Heart right ventricle (tissue), 16 donors: ENCODE data around the gene C14orf132. TPM values are rescaled to one million over a fixed set of nuclear protein-coding genes. Genes with fewer than 3 reads are reported as not detected.

Experiments used
- ATAC-seq, 8 donors: fragments of 200-7000 bp; cut with Tn5 transposase; one replicate each; pipeline ENCODE4 v1.9.1; 2020; ENCODE audit warnings: mild to moderate bottlenecking in 8 of 8, moderate library complexity in 8 of 8, moderate number of reproducible peaks in 1 of 8
- DNase-seq, 2 donors: peaks; one replicate each; pipeline ENCODE4 v3.0.0-alpha.2; 2020
- H3K27ac ChIP-seq, 10 donors: fragments of 200-600 bp; sonication (generic) in 2 of 10; one replicate each; pipeline versions ENCODE4 v1.5.0 to v1.8.0; 2020 to 2022; ENCODE audit warnings: mild to moderate bottlenecking in 3 of 10
- H3K27me3 ChIP-seq, 7 donors: fragments of 200-600 bp; one replicate each; pipeline ENCODE4 v1.8.0; 2021 to 2022; ENCODE audit warnings: mild to moderate bottlenecking in 2 of 7
- H3K36me3 ChIP-seq, 9 donors: fragments of 200-600 bp; sonication (generic) in 1 of 9; one replicate each; pipeline versions ENCODE4 v1.5.0 to v1.8.0; 2020 to 2022; ENCODE audit warnings: mild to moderate bottlenecking in 2 of 9
- H3K4me1 ChIP-seq, 9 donors: fragments of 200-600 bp; sonication (generic) in 1 of 9; one replicate each; pipeline versions ENCODE4 v1.5.0 to v1.8.0; 2020 to 2022; ENCODE audit warnings: mild to moderate bottlenecking in 4 of 9
- H3K4me3 ChIP-seq, 10 donors: fragments of 200-600 bp; sonication (generic) in 2 of 10; one replicate each; pipeline versions ENCODE4 v1.5.0 to v1.8.0; 2020 to 2022; ENCODE audit warnings: mild to moderate bottlenecking in 7 of 10, moderate library complexity in 2 of 10
- H3K9me3 ChIP-seq, 11 donors: fragments of 200-600 bp in 10 of 11; sonication (generic) in 2 of 11; one replicate each; pipeline versions ENCODE4 v1.5.0 to v1.8.0; 2013 to 2022; ENCODE audit warnings: mild to moderate bottlenecking in 2 of 11, control low read depth in 1 of 11, moderate library complexity in 1 of 11
- WGBS, 2 donors: extraction: QIAGEN DNeasy Blood & Tissue Kit; methylation state at CpG; one replicate each; pipeline ENCODE4 v1.1.7; 2013; ENCODE audit warnings: inconsistent platforms in 1 of 2; 5-methylcytosine and 5-hydroxymethylcytosine counted together
- intact Hi-C, 10 donors: fragments of 100-400 bp; cut with DNase I; formaldehyde crosslinking; loops; one replicate each; pipeline versions ENCODE4 v1.11.1 to v1.14.2; 2022
- polyA plus RNA-seq, 2 donors: library from polyadenylated mRNA; stranded (reverse); fragments of 200-250 nt; gene quantifications; one replicate each; pipeline ENCODE4 v1.2.3, GENCODE V29; 2013
- total RNA-seq, 10 donors: library from RNA; stranded (reverse); fragmentation: NEBNext Ultra II Directional in 3 of 10; extraction: Animal tissue kit (Norgen Biotek cat#: 25700) in 3 of 10; gene quantifications; one replicate each; pipeline versions ENCODE4 v1.2.1 to v1.2.4, GENCODE V29; 2021 to 2023
- TF ChIP-seq, protein P1 (sequence below), 9 donors: fragments of 200-600 bp; sonication (generic) in 2 of 9; IDR thresholded peaks; one replicate each; pipeline versions ENCODE4 v1.5.0 to v1.8.0; 2021 to 2022; ENCODE audit warnings: antibody characterized with exemption in 9 of 9, mild to moderate bottlenecking in 5 of 9, moderate library complexity in 1 of 9
- donor health status: Arrhythmogenic right ventricular cardiomyopathy.
- donor health status: ischemic (EF 13 %, LVEDD 7.1; RV severe dilation, severe dysfunction).
- donor health status: healthy with polysubstance abuse.
- donor health status: DM: no; HTN: yes; CAD: no.
- donor health status: DM: no; HTN: no; CAD: no.
- donor health status: ischemic (EF 25% LVEDD 6.9; RV normal size, moderate dysfunction).
- donor health status: ischemic (EF 25% LVEDD 5.7; RV mildly dilated, moderate dysfunction).
- donor health status: healthy.
- donor health status: DM: yes; HTN: yes; CAD: no.
- donor health status: Ischemic cardiomyopathy.
- donor health status: ischemic (EF 35%, LVEDD 5.7; RV mildly dilated, moderate dysfunction).
- donor health status: nonischemic (EF 11% LVEDD 7.7; RV severe dilation, severe dysfunction).
- donor health status: DM: yes; HTN: yes; CAD: no.
- donor health status: PGD.
- donor health status: ischemic (EF 29% LVEDD 5.4; RV normal size, mild dysfunction).
- donor health status: nonischemic (EF 23%, LVEDD 6.1; RV moderate dilation, normal function).

C14orf132 gene
- total and polyA plus RNA-seq, 12 donors: 0.80 to 16.2 (median 2.5) TPM

DNA sequence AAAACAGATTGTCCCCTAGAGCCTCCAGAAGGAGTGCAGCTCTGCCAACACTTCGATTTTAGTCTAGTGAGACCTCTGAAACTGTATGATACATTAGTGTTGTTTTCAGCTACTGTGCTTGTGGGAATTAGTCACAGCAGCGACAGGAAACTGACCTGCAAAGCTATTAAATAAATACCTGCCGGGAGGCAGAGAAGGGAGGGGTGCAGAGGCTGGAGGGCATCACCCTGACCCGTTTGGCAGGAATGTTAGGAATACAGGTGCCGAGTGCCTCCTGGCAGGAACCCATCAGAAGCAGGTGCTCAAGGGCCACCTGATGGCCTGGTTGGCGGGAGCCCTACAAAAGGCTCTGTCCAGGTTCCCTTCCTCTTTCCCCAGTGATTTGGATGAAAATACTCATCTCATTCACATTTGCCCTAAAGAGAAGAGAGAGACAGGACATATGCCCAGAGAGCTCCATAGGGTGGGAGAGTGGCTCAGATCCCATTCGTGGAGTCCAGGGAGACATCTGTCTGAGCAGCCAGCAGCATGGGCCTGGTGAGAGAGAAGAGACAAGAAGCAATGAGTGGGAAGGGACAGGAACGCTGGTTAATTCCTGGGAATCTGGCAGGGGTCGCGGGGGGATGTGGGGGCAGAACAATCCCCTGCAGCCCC is 44.6 kb downstream of the C14orf132 start:
- WGBS, 2 donors: 86 to 88% methylated on average over 10 of the region's 10 CpGs
- intact Hi-C loops: loop anchor here in 1 of 10 donors (10.0 kb wide), 1 partner anchor 79 kb away; no protein-coding TSS in a partner anchor
- ATAC-seq (no peak), DNase-seq (no peak)
- Histone ChIP-seq H3K27ac (no peak overlapping the region), H3K27me3 (peaks cover 0 to 27% (median 2%) of the 10 kb centered on the region in 7 donors), H3K4me3 (no peak overlapping the region), H3K4me1 (no peaks in the 10 kb centered on the region), H3K36me3 (peaks cover 0 to 9% (median 0%) of the 10 kb centered on the region in 9 donors), H3K9me3 (no peaks in the 10 kb centered on the region)
- TF ChIP-seq, protein P1, sequence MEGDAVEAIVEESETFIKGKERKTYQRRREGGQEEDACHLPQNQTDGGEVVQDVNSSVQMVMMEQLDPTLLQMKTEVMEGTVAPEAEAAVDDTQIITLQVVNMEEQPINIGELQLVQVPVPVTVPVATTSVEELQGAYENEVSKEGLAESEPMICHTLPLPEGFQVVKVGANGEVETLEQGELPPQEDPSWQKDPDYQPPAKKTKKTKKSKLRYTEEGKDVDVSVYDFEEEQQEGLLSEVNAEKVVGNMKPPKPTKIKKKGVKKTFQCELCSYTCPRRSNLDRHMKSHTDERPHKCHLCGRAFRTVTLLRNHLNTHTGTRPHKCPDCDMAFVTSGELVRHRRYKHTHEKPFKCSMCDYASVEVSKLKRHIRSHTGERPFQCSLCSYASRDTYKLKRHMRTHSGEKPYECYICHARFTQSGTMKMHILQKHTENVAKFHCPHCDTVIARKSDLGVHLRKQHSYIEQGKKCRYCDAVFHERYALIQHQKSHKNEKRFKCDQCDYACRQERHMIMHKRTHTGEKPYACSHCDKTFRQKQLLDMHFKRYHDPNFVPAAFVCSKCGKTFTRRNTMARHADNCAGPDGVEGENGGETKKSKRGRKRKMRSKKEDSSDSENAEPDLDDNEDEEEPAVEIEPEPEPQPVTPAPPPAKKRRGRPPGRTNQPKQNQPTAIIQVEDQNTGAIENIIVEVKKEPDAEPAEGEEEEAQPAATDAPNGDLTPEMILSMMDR (IDR thresholded peaks at IDR 0.05): no peak

DNA sequence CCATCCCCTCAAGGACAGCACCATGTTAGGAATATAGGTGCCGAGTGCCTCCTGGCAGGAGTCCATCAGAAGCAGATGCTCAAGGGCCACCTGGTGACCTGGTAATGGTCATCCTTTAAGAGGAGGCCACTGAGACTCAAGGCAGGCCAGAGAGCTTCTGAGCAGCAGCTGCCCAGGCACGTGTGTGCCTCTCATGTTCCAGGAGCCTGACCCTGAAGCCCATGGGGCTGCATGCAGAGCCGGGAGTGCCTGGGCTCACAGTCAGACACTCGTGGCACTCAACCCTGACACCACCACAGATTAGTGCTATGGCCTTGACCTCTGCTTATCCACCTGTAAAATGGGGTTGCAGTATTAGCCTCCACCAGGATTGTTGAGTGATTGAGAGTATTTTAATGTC is 45.6 kb downstream of the C14orf132 start:
- WGBS, 2 donors: 83 to 87% methylated on average over 4 of the region's 4 CpGs
- H3K27me3 ChIP-seq: peaks cover 0 to 27% (median 0%) of the 10 kb centered on the region in 7 donors
- no peak overlapping the region for H3K4me3 ChIP-seq
- H3K27ac ChIP-seq: no peak overlapping the region
- TF ChIP-seq, protein P1 (IDR thresholded peaks at IDR 0.05): no peak
- no peak for DNase-seq
- no peaks in the 10 kb centered on the region for H3K9me3 ChIP-seq
- peaks cover 0 to 9% (median 0%) of the 10 kb centered on the region in 9 donors for H3K36me3 ChIP-seq
- intact Hi-C loops: loop anchor here in 1 of 10 donors (10.0 kb wide), 1 partner anchor 80 kb away; no protein-coding TSS in a partner anchor
- peaks cover 0 to 1% (median 0%) of the 10 kb centered on the region in 9 donors for H3K4me1 ChIP-seq
- no peak for ATAC-seq

DNA sequence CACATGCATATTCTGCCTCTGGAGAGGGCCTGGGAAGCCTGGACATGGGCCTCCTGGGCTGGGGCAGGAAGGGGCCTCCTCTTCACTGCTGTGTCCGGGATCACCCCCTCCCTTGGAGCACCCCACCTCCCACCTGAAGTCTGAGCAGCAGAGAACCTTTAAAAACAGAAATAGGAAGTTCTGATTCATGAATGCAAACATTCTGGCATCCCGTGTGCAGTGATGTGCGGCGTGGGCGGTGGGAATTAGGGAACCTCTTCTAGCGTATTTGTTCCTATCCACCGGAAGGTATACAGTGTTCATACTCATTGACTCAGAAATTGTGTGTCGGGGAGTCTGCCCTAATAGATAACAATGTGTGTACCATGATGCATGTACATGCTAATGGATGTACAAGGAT is 46.2 kb downstream of the C14orf132 start:
- DNase-seq: no peak
- TF ChIP-seq, protein P1 (IDR thresholded peaks at IDR 0.05): no peak
- intact Hi-C loops: loop anchor here in 1 of 10 donors (10.0 kb wide), 1 partner anchor 81 kb away; no protein-coding TSS in a partner anchor
- Histone ChIP-seq H3K4me1 (peaks cover 0 to 7% (median 4%) of the 10 kb centered on the region in 9 donors), H3K36me3 (peaks cover 0 to 9% (median 0%) of the 10 kb centered on the region in 9 donors), H3K27me3 (peaks cover 0 to 23% (median 0%) of the 10 kb centered on the region in 7 donors), H3K27ac (no peak overlapping the region), H3K9me3 (no peaks in the 10 kb centered on the region), H3K4me3 (no peak overlapping the region)
- no peak for ATAC-seq
- WGBS, 2 donors: 84 to 85% methylated on average over 8 of the region's 8 CpGs

DNA sequence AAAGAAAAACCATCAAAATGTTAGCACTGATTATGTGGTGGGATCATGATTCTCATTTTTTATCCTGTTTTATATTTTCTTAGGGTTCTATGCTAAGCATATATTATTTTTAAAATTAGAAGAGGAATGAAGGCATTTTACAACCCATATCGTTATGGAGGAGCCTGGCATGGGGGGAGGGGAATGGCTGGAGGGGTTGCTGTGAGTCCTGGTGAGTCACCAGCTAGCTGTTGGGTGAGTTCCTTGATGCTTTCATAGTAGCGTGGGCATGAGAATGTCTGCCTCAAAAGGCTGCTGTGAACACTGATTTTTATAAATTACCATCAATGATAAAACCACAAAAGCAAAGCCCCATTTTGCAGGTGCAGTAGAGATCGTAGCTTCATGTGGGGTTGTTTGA is 46.9 kb downstream of the C14orf132 start:
- DNase-seq (no peak), ATAC-seq (no peak)
- TF ChIP-seq, protein P1 (IDR thresholded peaks at IDR 0.05): no peak
- Histone ChIP-seq H3K27ac (no peak overlapping the region), H3K4me3 (no peak overlapping the region), H3K27me3 (peaks cover 0 to 16% (median 0%) of the 10 kb centered on the region in 7 donors), H3K4me1 (peaks cover 0 to 14% (median 10%) of the 10 kb centered on the region in 9 donors), H3K9me3 (no peaks in the 10 kb centered on the region), H3K36me3 (peaks cover 0 to 9% (median 0%) of the 10 kb centered on the region in 9 donors)
- intact Hi-C loops: loop anchor here in 1 of 10 donors (10.0 kb wide), 1 partner anchor 81 kb away; no protein-coding TSS in a partner anchor
- 66 to 82% methylated on average over 3 of the region's 3 CpGs for WGBS, 2 donors
